GM18861 (cell line): ENCODE data around the gene AATK.

Experiments
- ATAC-seq: cut with Tn5 transposase; IDR thresholded peaks from one replicate; pipeline ENCODE4 v1.9.1; 2021; ENCODE audit not compliant: unreplicated experiment

Gene AATK

GRCh38 chr17:81075307-81075706, 90.7 kb downstream of the AATK start:
- no peak for ATAC-seq

GRCh38 chr17:81074875-81075274, 91.1 kb downstream of the AATK start:
- no peak for ATAC-seq

GRCh38 chr17:81073967-81074839, 91.8 kb downstream of the AATK start:
- ATAC-seq: no peak

- ATAC-seq: no peak
Measured at GRCh38 chr17:81071761-81072741, 94.0 kb downstream of the AATK start.

DNA sequence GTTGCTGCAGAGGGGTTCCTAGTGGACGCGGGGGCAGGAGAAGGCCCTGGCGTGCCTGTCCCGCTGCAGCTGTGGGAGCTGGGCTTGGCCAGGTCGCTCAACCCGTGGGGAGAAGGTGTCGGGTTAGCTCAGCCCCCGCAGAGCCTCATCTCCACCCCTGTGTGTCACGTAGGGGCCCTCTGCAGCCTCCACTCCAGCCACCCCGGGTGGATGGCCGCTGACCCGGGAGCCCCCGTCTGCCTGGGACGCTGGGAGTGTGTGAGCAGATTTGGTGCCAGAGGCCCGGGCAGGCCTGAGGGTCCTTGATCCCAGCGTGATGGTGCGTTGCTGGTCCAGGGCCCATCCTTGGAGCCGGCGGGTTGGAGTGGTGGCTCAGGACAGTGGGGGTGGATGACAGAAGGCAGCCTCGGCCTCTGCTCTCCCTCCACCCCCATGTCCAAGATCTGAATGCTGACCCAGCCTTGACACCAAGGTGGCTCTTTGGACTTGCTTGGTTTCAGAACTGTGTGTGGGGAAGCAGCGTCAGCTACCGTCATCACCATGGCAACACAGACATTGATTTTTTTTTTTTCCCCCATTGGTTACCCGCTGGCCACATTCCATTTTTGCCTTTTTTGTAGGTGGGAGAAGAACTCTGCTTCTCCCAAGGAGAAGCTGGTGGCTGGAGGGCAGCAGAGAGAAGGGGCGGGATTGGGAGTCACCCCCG, 95.3 kb downstream of the AATK start:
- ATAC-seq: no peak

DNA sequence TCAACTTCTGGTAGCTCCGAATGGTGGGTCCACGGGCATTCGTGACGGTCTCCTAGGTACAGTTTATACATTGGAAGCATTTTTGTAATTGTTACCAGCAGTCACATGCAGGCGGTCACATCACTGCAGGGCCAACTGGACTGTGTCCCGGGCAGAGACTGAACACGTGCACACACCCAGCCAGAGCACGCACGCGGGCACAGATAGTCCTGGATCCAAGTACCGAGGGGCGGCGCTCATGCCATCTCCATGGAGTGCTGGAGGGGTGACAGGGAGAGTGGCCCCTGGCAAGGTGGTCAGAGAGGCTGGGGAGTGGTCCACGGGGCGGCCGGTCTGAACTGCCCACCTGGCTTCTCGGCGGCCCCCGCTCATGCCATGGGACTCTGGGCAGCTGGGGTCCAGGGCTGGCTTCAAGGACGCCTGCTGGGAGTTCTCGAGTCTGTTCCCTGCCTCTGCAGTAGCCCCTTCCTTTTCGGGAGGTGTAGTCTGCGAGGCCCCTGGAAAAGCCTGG, 96.8 kb downstream of the AATK start:
- no peak for ATAC-seq

- ATAC-seq: no peak
Measured at GRCh38 chr17:81068411-81069134, 97.4 kb downstream of the AATK start.

DNA sequence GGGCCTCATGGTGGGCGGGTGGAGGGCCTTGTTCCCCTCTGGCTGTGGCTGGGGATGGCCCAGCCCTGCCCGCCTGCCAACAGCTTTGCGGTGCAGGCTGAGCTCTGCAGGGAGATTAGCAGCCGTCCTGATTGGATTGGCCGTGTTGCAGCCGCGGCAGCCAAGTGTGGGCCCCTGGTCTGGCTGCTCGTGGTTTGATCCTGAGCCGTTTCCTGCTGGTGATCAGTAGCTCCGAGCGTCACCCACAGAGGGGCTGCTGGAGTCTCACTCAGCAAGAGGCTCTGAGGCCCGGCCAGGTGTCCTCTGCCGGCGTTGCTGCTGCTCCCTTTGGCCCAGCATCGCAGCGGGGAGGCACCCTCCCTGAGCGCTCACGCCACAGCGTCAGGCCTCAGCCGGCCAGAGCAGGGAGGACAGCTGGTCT, 98.6 kb downstream of the AATK start:
- ATAC-seq: no peak
